NCI-H146 treated with DMSO at 0.1 percent for 48 hours (cell line): ENCODE data around the gene OGFOD3.
"Not testable (repeated sequence)": the region's sequence is repeated elsewhere in the genome, so short reads cannot be mapped to it uniquely, and the experiment has no call there.

Source experiments
- DNase-seq: peaks from one replicate; lab custom pipeline; 2025; ENCODE audit not compliant: unreplicated experiment; lab: John Stamatoyannopoulos, UW

Gene OGFOD3

GRCh38 chr17:82418001-82418986 is at the start of gene OGFOD3, which contains the start of gene HEXD:
Gene OGFOD3 (minus strand): TSS chr17:82418586. CDS start chr17:82418485, 101 bp downstream.
Gene HEXD (plus strand): TSS chr17:82418347. CDS start chr17:82419800, 1,453 bp downstream.
- DNase-seq: peak; percentile 73

- no peak for DNase-seq
Measured at GRCh38 chr17:82465023-82465603, 46.7 kb upstream of the OGFOD3 start.

- DNase-seq: no peak
Measured at GRCh38 chr17:82464567-82464929, 46.2 kb upstream of the OGFOD3 start.

GRCh38 chr17:82463925-82464566 is 45.7 kb upstream of the OGFOD3 start:
- DNase-seq: no peak

- DNase-seq: peak; percentile 12
Measured at GRCh38 chr17:82463391-82463790, 45.0 kb upstream of the OGFOD3 start.

GRCh38 chr17:82461827-82462524 is 43.6 kb upstream of the OGFOD3 start:
- peak; percentile 95 for DNase-seq

GRCh38 chr17:82459936-82460335 is 41.5 kb upstream of the OGFOD3 start:
- not testable (repeated sequence) for DNase-seq

- no peak for DNase-seq
Measured at GRCh38 chr17:82458885-82459424, 40.6 kb upstream of the OGFOD3 start.

- peak; percentile 96 for DNase-seq
Measured at GRCh38 chr17:82458179-82458884, 39.9 kb upstream of the OGFOD3 start, which contains the start of gene NARF. Gene NARF (plus strand): TSS chr17:82458741. CDS start chr17:82458804, 63 bp downstream.

GRCh38 chr17:82457929-82458178 is 39.5 kb upstream of the OGFOD3 start:
- DNase-seq: peak; percentile 72

- DNase-seq: no peak
Measured at GRCh38 chr17:82457073-82457928, 38.9 kb upstream of the OGFOD3 start.

- DNase-seq: not testable (repeated sequence)
Measured at GRCh38 chr17:82453706-82454105, 35.3 kb upstream of the OGFOD3 start.

GRCh38 chr17:82453151-82453550 is 34.8 kb upstream of the OGFOD3 start:
- DNase-seq: not testable (repeated sequence)

GRCh38 chr17:82452162-82452561 is 33.8 kb upstream of the OGFOD3 start:
- DNase-seq: no peak

GRCh38 chr17:82450357-82451106 is 32.1 kb upstream of the OGFOD3 start, which contains the start of gene CYBC1:
Gene CYBC1 (minus strand): TSS chr17:82450752. CDS start chr17:82449254, 1,498 bp downstream.
- peak; percentile 80 for DNase-seq

- no peak for DNase-seq
Measured at GRCh38 chr17:82449883-82450356, 31.5 kb upstream of the OGFOD3 start.

GRCh38 chr17:82449131-82449882 is 30.9 kb upstream of the OGFOD3 start:
- no peak for DNase-seq

GRCh38 chr17:82447876-82448275 is 29.5 kb upstream of the OGFOD3 start:
- no peak for DNase-seq
